HG02588 (cell line): ENCODE results near the gene GRIK4.
A peak's percentile ranks its signal among the peaks of the same experiment; 100 is the strongest.
"Not testable (repeated sequence)": the region's sequence is repeated elsewhere in the genome, so short reads cannot be mapped to it uniquely, and the experiment has no call there.

Experiments used
- ATAC-seq: cut with Tn5 transposase; IDR thresholded peaks from one replicate; pipeline ENCODE4 v1.9.1; 2021; ENCODE audit warnings: mild to moderate bottlenecking, moderate library complexity; ENCODE audit not compliant: unreplicated experiment

Gene GRIK4

GRCh38 chr11:120597250-120598215, 86.0 kb downstream of the GRIK4 start:
- ATAC-seq, result no peak

- ATAC-seq, result no peak
Measured at GRCh38 chr11:120598517-120599257, 87.1 kb downstream of the GRIK4 start.

GRCh38 chr11:120599816-120600420, 88.4 kb downstream of the GRIK4 start:
- ATAC-seq, result no peak

GRCh38 chr11:120601536-120601935, 90.0 kb downstream of the GRIK4 start:
- ATAC-seq, result no peak

GRCh38 chr11:120603071-120603470, 91.5 kb downstream of the GRIK4 start:
- ATAC-seq, result no peak

- ATAC-seq, result no peak
Measured at GRCh38 chr11:120605469-120605868, 93.9 kb downstream of the GRIK4 start.

- ATAC-seq, result no peak
Measured at GRCh38 chr11:120606211-120607010, 94.9 kb downstream of the GRIK4 start.

GRCh38 chr11:120608061-120608460, 96.5 kb downstream of the GRIK4 start:
- no peak for ATAC-seq

GRCh38 chr11:120608760-120609211, 97.2 kb downstream of the GRIK4 start:
- no peak for ATAC-seq

- no peak for ATAC-seq
Measured at GRCh38 chr11:120610111-120610510, 98.6 kb downstream of the GRIK4 start.

- no peak for ATAC-seq
Measured at GRCh38 chr11:120611581-120611980, 100.0 kb downstream of the GRIK4 start.

- ATAC-seq, result peak; percentile 81
Measured at GRCh38 chr11:120612513-120613263, 101.1 kb downstream of the GRIK4 start.

GRCh38 chr11:120613264-120614226, 102.0 kb downstream of the GRIK4 start:
- peak; percentile 70 for ATAC-seq

- ATAC-seq, result no peak
Measured at GRCh38 chr11:120615391-120615790, 103.8 kb downstream of the GRIK4 start.

- no peak for ATAC-seq
Measured at GRCh38 chr11:120618399-120618798, 106.9 kb downstream of the GRIK4 start.

- ATAC-seq, result no peak
Measured at GRCh38 chr11:120622189-120622875, 110.8 kb downstream of the GRIK4 start.

- ATAC-seq, result not testable (repeated sequence)
Measured at GRCh38 chr11:120624992-120625391, 113.4 kb downstream of the GRIK4 start.

- ATAC-seq, result no peak
Measured at GRCh38 chr11:120625565-120625964, 114.0 kb downstream of the GRIK4 start.
